ENCODE results near the gene OSM. TPM values are rescaled to one million over a fixed set of nuclear protein-coding genes. Genes with fewer than 3 reads are reported as not detected.
"Not testable (repeated sequence)": the region's sequence is repeated elsewhere in the genome, so short reads cannot be mapped to it uniquely, and the experiment has no call there.

Gene OSM
- total RNA-seq, 1 donor from 2014 or later: 0.52 TPM

GRCh38 chr22:30221121-30221992, 45.3 kb downstream of the OSM start:
- Histone ChIP-seq H3K9me3 (ENCODE audit: control insufficient read depth in 3 of 3, low read length in 3 of 3) (no peaks in the 10 kb centered on the region), H3K9ac (ENCODE audit: low read depth in 1 of 3, low read length in 3 of 3) (no peak overlapping the region), H3K36me3 (ENCODE audit: control insufficient read depth in 3 of 3, insufficient read depth in 3 of 3, low read length in 3 of 3) (no peaks in the 10 kb centered on the region), H3K27me3 (ENCODE audit: control insufficient read depth in 3 of 3, insufficient read depth in 3 of 3, low read length in 3 of 3) (peaks cover 14 to 25% (median 23%) of the 10 kb centered on the region in 3 donors), H3K4me1 (ENCODE audit: control insufficient read depth in 3 of 3, insufficient read depth in 3 of 3, low read length in 3 of 3) (no peaks in the 10 kb centered on the region), H3K4me3 (ENCODE audit: low read length in 3 of 3) (no peak overlapping the region), H3K27ac (ENCODE audit: low read depth, low read length) (no peak overlapping the region)

- Histone ChIP-seq H3K4me3 (ENCODE audit: low read length in 3 of 3) (no peak overlapping the region), H3K27me3 (ENCODE audit: control insufficient read depth in 3 of 3, insufficient read depth in 3 of 3, low read length in 3 of 3) (peaks cover 14 to 25% (median 18%) of the 10 kb centered on the region in 3 donors), H3K9me3 (ENCODE audit: control insufficient read depth in 3 of 3, low read length in 3 of 3) (no peaks in the 10 kb centered on the region), H3K27ac (ENCODE audit: low read depth, low read length) (no peak overlapping the region), H3K36me3 (ENCODE audit: control insufficient read depth in 3 of 3, insufficient read depth in 3 of 3, low read length in 3 of 3) (no peaks in the 10 kb centered on the region), H3K9ac (ENCODE audit: low read depth in 1 of 3, low read length in 3 of 3) (no peak overlapping the region), H3K4me1 (ENCODE audit: control insufficient read depth in 3 of 3, insufficient read depth in 3 of 3, low read length in 3 of 3) (no peaks in the 10 kb centered on the region)
Observed at GRCh38 chr22:30220338-30221012, 46.2 kb downstream of the OSM start.

DNA sequence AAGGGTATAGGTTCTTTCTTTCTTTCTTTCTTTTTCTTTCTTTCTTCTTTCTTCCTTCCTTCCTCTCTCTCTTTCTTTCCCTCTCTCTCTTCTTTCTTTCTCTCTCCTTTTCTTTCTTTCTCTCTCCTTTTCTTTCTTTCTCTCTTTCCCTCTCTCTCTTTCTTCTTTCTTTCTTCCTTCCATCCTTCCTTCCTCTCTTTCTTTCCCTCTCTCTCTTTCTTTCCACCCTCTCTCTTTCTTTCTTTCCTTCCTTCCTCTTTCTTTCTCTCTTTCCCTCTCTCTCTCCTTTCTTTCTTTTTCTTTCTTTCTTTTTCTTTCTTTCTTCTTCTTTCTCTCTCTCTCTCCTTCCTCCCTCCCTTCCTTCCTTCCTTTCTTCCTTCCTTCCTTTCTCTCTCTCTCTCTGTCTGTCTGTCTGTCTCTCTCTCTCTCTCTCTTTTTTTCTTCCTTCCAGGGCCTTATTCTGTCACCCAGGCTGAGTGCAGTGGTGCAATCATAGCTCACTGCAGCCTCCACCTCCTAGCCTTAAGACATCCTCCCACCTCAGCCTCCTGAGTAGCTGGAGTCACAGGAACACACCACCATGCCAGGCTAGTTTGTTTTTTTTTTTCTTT, 46.9 kb downstream of the OSM start:
- Histone ChIP-seq H3K9ac (ENCODE audit: low read depth in 1 of 3, low read length in 3 of 3) (no peak overlapping the region), H3K4me1 (ENCODE audit: control insufficient read depth in 3 of 3, insufficient read depth in 3 of 3, low read length in 3 of 3) (no peaks in the 10 kb centered on the region), H3K36me3 (ENCODE audit: control insufficient read depth in 3 of 3, insufficient read depth in 3 of 3, low read length in 3 of 3) (no peaks in the 10 kb centered on the region), H3K27ac (ENCODE audit: low read depth, low read length) (no peak overlapping the region), H3K4me3 (ENCODE audit: low read length in 3 of 3) (no peak overlapping the region), H3K27me3 (ENCODE audit: control insufficient read depth in 3 of 3, insufficient read depth in 3 of 3, low read length in 3 of 3) (peaks cover 18 to 30% (median 22%) of the 10 kb centered on the region in 3 donors), H3K9me3 (ENCODE audit: control insufficient read depth in 3 of 3, low read length in 3 of 3) (no peaks in the 10 kb centered on the region)

GRCh38 chr22:30219049-30219654, 47.5 kb downstream of the OSM start:
- H3K4me3 ChIP-seq (ENCODE audit: low read length in 3 of 3): no peak overlapping the region
- no peak overlapping the region for H3K27ac ChIP-seq (ENCODE audit: low read depth, low read length)
- H3K4me1 ChIP-seq (ENCODE audit: control insufficient read depth in 3 of 3, insufficient read depth in 3 of 3, low read length in 3 of 3): no peaks in the 10 kb centered on the region
- H3K9ac ChIP-seq (ENCODE audit: low read depth in 1 of 3, low read length in 3 of 3): no peak overlapping the region
- H3K9me3 ChIP-seq (ENCODE audit: control insufficient read depth in 3 of 3, low read length in 3 of 3): no peaks in the 10 kb centered on the region
- peaks cover 18 to 33% (median 28%) of the 10 kb centered on the region in 3 donors for H3K27me3 ChIP-seq (ENCODE audit: control insufficient read depth in 3 of 3, insufficient read depth in 3 of 3, low read length in 3 of 3)
- H3K36me3 ChIP-seq (ENCODE audit: control insufficient read depth in 3 of 3, insufficient read depth in 3 of 3, low read length in 3 of 3): no peaks in the 10 kb centered on the region

DNA sequence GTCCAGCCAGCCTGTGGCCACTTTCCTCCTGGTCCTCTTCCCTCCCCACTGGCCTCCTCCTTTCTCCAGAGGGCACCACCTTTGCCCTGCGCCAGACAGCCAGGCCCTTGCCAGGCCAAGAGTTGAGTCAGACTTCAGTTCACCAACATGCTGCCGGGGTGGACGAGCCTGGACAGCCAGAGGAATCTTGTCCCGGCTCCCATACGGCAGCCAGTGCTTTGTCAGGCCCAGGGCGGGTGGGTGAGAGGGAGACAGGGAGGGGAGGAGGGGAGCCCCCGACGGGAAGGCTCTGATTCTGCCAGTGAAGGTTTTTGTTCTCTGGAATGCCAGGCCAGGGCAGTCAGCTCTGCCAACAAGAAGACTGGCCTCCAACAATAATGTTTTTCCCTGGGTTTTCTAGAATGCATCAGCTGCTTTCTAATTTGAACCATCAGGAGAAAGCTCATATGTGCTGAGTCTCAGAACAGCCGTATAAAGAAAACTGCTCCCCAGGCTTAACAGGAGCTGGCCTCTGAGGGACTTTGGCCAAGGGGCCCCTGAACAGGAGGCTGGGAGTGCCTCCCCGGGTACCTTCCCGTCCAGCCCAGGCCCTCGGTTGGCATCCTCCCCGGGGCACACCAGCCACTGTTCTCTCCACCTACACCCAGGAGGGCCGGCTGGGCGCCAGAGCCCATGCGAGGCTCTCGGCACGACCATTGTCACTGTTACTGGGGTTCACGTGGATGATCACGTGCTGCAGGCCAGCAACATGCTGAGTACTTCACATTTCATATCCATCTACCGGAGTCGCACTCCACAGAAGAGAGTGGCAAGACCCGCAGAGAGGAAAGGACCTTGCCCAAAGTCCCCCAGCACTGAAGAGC, 48.7 kb downstream of the OSM start:
- Histone ChIP-seq H3K36me3 (ENCODE audit: control insufficient read depth in 3 of 3, insufficient read depth in 3 of 3, low read length in 3 of 3) (no peaks in the 10 kb centered on the region), H3K9me3 (ENCODE audit: control insufficient read depth in 3 of 3, low read length in 3 of 3) (no peaks in the 10 kb centered on the region), H3K27ac (ENCODE audit: low read depth, low read length) (no peak overlapping the region), H3K4me1 (ENCODE audit: control insufficient read depth in 3 of 3, insufficient read depth in 3 of 3, low read length in 3 of 3) (peaks cover 0 to 4% (median 0%) of the 10 kb centered on the region in 3 donors), H3K9ac (ENCODE audit: low read depth in 1 of 3, low read length in 3 of 3) (no peak overlapping the region), H3K4me3 (ENCODE audit: low read length in 3 of 3) (no peak overlapping the region), H3K27me3 (ENCODE audit: control insufficient read depth in 3 of 3, insufficient read depth in 3 of 3, low read length in 3 of 3) (peaks cover 23 to 34% (median 31%) of the 10 kb centered on the region in 3 donors)

DNA sequence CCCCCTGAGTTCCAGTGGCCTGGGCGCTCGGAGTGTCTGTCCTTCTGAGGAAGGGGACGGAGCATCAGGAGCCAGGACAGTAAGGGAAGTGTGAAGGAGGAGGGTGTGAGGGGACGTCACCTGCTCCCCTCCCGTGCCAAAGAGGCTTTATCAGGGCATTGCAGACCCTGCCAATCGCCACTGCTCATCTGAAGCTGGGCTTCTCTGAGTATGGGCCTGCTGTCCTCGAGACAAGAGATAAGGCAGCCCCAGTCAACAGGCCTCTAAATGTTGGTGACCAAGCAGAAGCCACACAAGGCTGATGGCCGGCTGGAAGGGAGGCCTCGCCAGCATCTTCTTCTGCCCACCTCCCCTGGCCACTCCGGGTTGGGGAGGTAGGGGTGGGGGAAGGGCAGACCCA, 49.9 kb downstream of the OSM start:
- Histone ChIP-seq H3K9ac (ENCODE audit: low read depth in 1 of 3, low read length in 3 of 3) (no peak overlapping the region), H3K27me3 (ENCODE audit: control insufficient read depth in 3 of 3, insufficient read depth in 3 of 3, low read length in 3 of 3) (peaks cover 21 to 38% (median 26%) of the 10 kb centered on the region in 3 donors), H3K36me3 (ENCODE audit: control insufficient read depth in 3 of 3, insufficient read depth in 3 of 3, low read length in 3 of 3) (no peaks in the 10 kb centered on the region), H3K4me3 (ENCODE audit: low read length in 3 of 3) (no peak overlapping the region), H3K9me3 (ENCODE audit: control insufficient read depth in 3 of 3, low read length in 3 of 3) (no peaks in the 10 kb centered on the region), H3K4me1 (ENCODE audit: control insufficient read depth in 3 of 3, insufficient read depth in 3 of 3, low read length in 3 of 3) (peaks cover 0 to 5% (median 4%) of the 10 kb centered on the region in 3 donors), H3K27ac (ENCODE audit: low read depth, low read length) (no peak overlapping the region)

DNA sequence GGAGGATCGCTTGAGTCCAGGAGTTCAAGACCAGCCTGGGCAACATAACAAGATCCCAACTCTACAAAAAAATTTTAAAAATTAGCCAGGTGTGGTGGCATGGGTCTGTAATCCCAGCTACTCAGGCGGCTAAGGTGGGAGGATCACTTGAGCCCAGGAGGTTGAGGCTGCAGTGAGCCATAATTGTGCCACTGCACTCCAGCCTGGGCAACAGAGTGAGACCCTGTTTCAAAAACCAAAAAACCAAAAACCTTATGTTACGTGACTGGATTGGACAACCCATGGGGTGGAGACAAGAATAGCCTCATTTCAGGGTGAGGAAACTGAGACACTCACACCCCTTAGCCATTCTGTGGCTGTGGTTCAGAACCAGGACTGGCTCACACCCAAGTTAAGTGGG, 50.4 kb downstream of the OSM start:
- H3K4me3 ChIP-seq (ENCODE audit: low read length in 3 of 3); H3K9me3 ChIP-seq (ENCODE audit: control insufficient read depth in 3 of 3, low read length in 3 of 3); H3K36me3 ChIP-seq (ENCODE audit: control insufficient read depth in 3 of 3, insufficient read depth in 3 of 3, low read length in 3 of 3); H3K4me1 ChIP-seq (ENCODE audit: control insufficient read depth in 3 of 3, insufficient read depth in 3 of 3, low read length in 3 of 3); H3K27ac ChIP-seq (ENCODE audit: low read depth, low read length); H3K9ac ChIP-seq (ENCODE audit: low read depth in 1 of 3, low read length in 3 of 3): not testable (repeated sequence)
- H3K27me3 ChIP-seq (ENCODE audit: control insufficient read depth in 3 of 3, insufficient read depth in 3 of 3, low read length in 3 of 3): peaks cover 21 to 36% (median 29%) of the 10 kb centered on the region in 3 donors

GRCh38 chr22:30214703-30215407, 51.8 kb downstream of the OSM start:
- H3K27ac ChIP-seq (ENCODE audit: low read depth, low read length): no peak overlapping the region
- no peak overlapping the region for H3K9ac ChIP-seq (ENCODE audit: low read depth in 1 of 3, low read length in 3 of 3)
- H3K4me1 ChIP-seq (ENCODE audit: control insufficient read depth in 3 of 3, insufficient read depth in 3 of 3, low read length in 3 of 3): peaks cover 0 to 5% (median 4%) of the 10 kb centered on the region in 3 donors
- no peaks in the 10 kb centered on the region for H3K9me3 ChIP-seq (ENCODE audit: control insufficient read depth in 3 of 3, low read length in 3 of 3)
- peaks cover 21 to 33% (median 25%) of the 10 kb centered on the region in 3 donors for H3K27me3 ChIP-seq (ENCODE audit: control insufficient read depth in 3 of 3, insufficient read depth in 3 of 3, low read length in 3 of 3)
- H3K36me3 ChIP-seq (ENCODE audit: control insufficient read depth in 3 of 3, insufficient read depth in 3 of 3, low read length in 3 of 3): no peaks in the 10 kb centered on the region
- no peak overlapping the region for H3K4me3 ChIP-seq (ENCODE audit: low read length in 3 of 3)

Measured in skeletal muscle tissue (tissue), 4 donors.